ENCODE measurements around the gene TRMT6.

The TRMT6 gene

GRCh38 chr20:5973172-5973571 is 22.8 kb upstream of the TRMT6 start:
- TF ChIP-seq CTCF (IDR thresholded peaks at IDR 0.05), result no peak
- peak overlapping the region; percentile 66 for H3K27ac ChIP-seq

- H3K27ac ChIP-seq, result peak overlapping the region; percentile 66
- no peak for TF ChIP-seq CTCF (IDR thresholded peaks at IDR 0.05)
- TF ChIP-seq ZFX (IDR thresholded peaks at IDR 0.05; ENCODE audit: borderline replicate concordance), result no peak
These were observed 20.9 kb upstream of the TRMT6 start for GRCh38 chr20:5971203-5971602.

- TF ChIP-seq ZFX (IDR thresholded peaks at IDR 0.05; ENCODE audit: borderline replicate concordance) (no peak), CTCF (IDR thresholded peaks at IDR 0.05) (no peak)
- H3K27ac ChIP-seq, result peak overlapping the region; percentile 66
These were observed 20.0 kb upstream of the TRMT6 start for GRCh38 chr20:5970381-5970780.

- peak overlapping the region; percentile 66 for H3K27ac ChIP-seq
- no peak for TF ChIP-seq CTCF (IDR thresholded peaks at IDR 0.05)
- no peak for TF ChIP-seq ZFX (IDR thresholded peaks at IDR 0.05; ENCODE audit: borderline replicate concordance)
These were observed 19.6 kb upstream of the TRMT6 start for GRCh38 chr20:5969940-5970339.

- peak overlapping the region; percentile 66 for H3K27ac ChIP-seq
- TF ChIP-seq CTCF (IDR thresholded peaks at IDR 0.05) (no peak), ZFX (IDR thresholded peaks at IDR 0.05; ENCODE audit: borderline replicate concordance) (no peak)
These were observed 19.1 kb upstream of the TRMT6 start for GRCh38 chr20:5969348-5969935.

GRCh38 chr20:5968462-5968861 is 18.1 kb upstream of the TRMT6 start:
- TF ChIP-seq ZFX (IDR thresholded peaks at IDR 0.05; ENCODE audit: borderline replicate concordance) (no peak), CTCF (IDR thresholded peaks at IDR 0.05) (no peak)
- no peak overlapping the region for H3K27ac ChIP-seq

- H3K27ac ChIP-seq, result no peak overlapping the region
- TF ChIP-seq ZFX (IDR thresholded peaks at IDR 0.05; ENCODE audit: borderline replicate concordance) (no peak), CTCF (IDR thresholded peaks at IDR 0.05) (no peak)
These were observed 17.1 kb upstream of the TRMT6 start for GRCh38 chr20:5967469-5967868.
